Measurements from ENCODE around the gene ONECUT3.

GRCh38 chr19:1756705-1757465, 3.6 kb downstream of the ONECUT3 start:
- no peak for TF ChIP-seq POLR2AphosphoS5 (IDR thresholded peaks at IDR 0.05; ENCODE audit: low read depth, low read length)
- TF ChIP-seq POLR2A (IDR thresholded peaks at IDR 0.05; ENCODE audit: low read depth, low read length) = no peak
- no peak for TF ChIP-seq TAF1 (IDR thresholded peaks at IDR 0.05; ENCODE audit: borderline replicate concordance, low read depth, low read length)

All from GM12892 (cell line).